IMR-90 (cell line): ENCODE data around the gene MGAT4A. TPM values are rescaled to one million over a fixed set of nuclear protein-coding genes. Genes with fewer than 3 reads are reported as not detected.

Source experiments
- ATAC-seq: fragments of 200-7000 bp; cut with Tn5 transposase; 2 replicates; pipeline ENCODE4 v1.9.1; 2020; ENCODE audit warnings: low read depth, mild to moderate bottlenecking, moderate library complexity
- BruUV-seq: library from RNA; stranded (reverse); fragments of 400-500 nt; replicated peaks from 2 replicates; lab custom pipeline; 2021; lab: Mats Ljungman, UMichigan
- CTCF ChIA-PET: fragments of 300-600 bp; formaldehyde crosslinking; extraction: SDS; loops from one replicate; lab custom pipeline; 2021; ENCODE audit warnings: antibody characterized with exemption; lab: Yijun Ruan, JAX
- POLR2A ChIA-PET: fragments of 300-600 bp; sonication (Branson Sonifier 250); formaldehyde crosslinking; loops from one replicate; lab custom pipeline; 2022; ENCODE audit warnings: antibody characterized with exemption; ENCODE audit not compliant: unreplicated experiment; lab: Charles Lee
- DNase-seq: peaks from one replicate; pipeline ENCODE4 v3.0.0; 2013
- H2AFZ ChIP-seq: replicated peaks from 2 replicates; pipeline ENCODE3; 2013; ENCODE audit warnings: low read length, mild to moderate bottlenecking; ENCODE audit not compliant: poor library complexity
- H2AK5ac ChIP-seq: 2 replicates; pipeline ENCODE4 v1.6.1; 2013; ENCODE audit warnings: low read depth, low read length, inconsistent platforms
- H2AK9ac ChIP-seq: replicated peaks from 2 replicates; pipeline ENCODE3; 2013; ENCODE audit warnings: mild to moderate bottlenecking, low read depth, low read length, moderate library complexity; ENCODE audit not compliant: poor library complexity
- H2BK120ac ChIP-seq: 2 replicates; pipeline ENCODE4 v1.6.1; 2013; ENCODE audit warnings: low read depth, low read length, inconsistent platforms
- H2BK15ac ChIP-seq: 3 replicates; pipeline ENCODE4 v1.6.1; 2013; ENCODE audit warnings: low read depth, low read length, inconsistent platforms
- H2BK20ac ChIP-seq: 2 replicates; pipeline ENCODE4 v1.6.1; 2013; ENCODE audit warnings: low read depth, mild to moderate bottlenecking, inconsistent platforms, low read length, moderate library complexity
- H2BK5ac ChIP-seq: 2 replicates; pipeline ENCODE4 v1.6.1; 2013; ENCODE audit warnings: mild to moderate bottlenecking, low read depth, low read length, inconsistent platforms; ENCODE audit not compliant: poor library complexity, severe bottlenecking
- H3K14ac ChIP-seq: replicated peaks from 2 replicates; pipeline ENCODE4 v1.6.1; 2013; ENCODE audit warnings: low read depth, low read length, inconsistent platforms
- H3K18ac ChIP-seq: 2 replicates; pipeline ENCODE4 v1.6.1; 2013; ENCODE audit warnings: low read depth, low read length, control low read depth
- H3K23ac ChIP-seq: 2 replicates; pipeline ENCODE4 v1.6.1; 2013; ENCODE audit warnings: low read depth, low read length, inconsistent platforms
- H3K27ac ChIP-seq: 2 replicates; pipeline ENCODE4 v1.5.1; 2013; ENCODE audit warnings: mild to moderate bottlenecking, control low read depth, low read length; ENCODE audit not compliant: insufficient read depth
- H3K27me3 ChIP-seq: 2 replicates; pipeline ENCODE4 v1.6.1; 2013; ENCODE audit warnings: low read length; ENCODE audit not compliant: control insufficient read depth, insufficient read depth
- H3K36me3 ChIP-seq: 2 replicates; pipeline ENCODE4 v1.6.1; 2013; ENCODE audit warnings: low read length, mixed read lengths; ENCODE audit not compliant: control insufficient read depth, insufficient read depth
- H3K4ac ChIP-seq: 2 replicates; pipeline ENCODE4 v1.6.1; 2013; ENCODE audit warnings: low read depth, low read length, inconsistent platforms
- H3K4me1 ChIP-seq: 2 replicates; pipeline ENCODE4 v1.6.1; 2013; ENCODE audit warnings: low read length, mixed read lengths; ENCODE audit not compliant: control insufficient read depth, insufficient read depth
- H3K4me2 ChIP-seq: 2 replicates; pipeline ENCODE4 v1.6.1; 2013; ENCODE audit warnings: low read depth, mild to moderate bottlenecking, control low read depth, low read length, moderate library complexity
- H3K4me3 ChIP-seq: 2 replicates; pipeline ENCODE4 v1.5.1; 2013; ENCODE audit warnings: low read depth, mild to moderate bottlenecking, control low read depth, low read length, moderate library complexity; ENCODE audit not compliant: insufficient read depth
- H3K56ac ChIP-seq: 2 replicates; pipeline ENCODE4 v1.6.1; 2013; ENCODE audit warnings: low read length, inconsistent platforms; ENCODE audit not compliant: insufficient read depth; ENCODE audit errors: extremely low read depth
- H3K79me1 ChIP-seq, 2 experiments: 2 replicates each; pipeline ENCODE4 v1.6.1; 2013; ENCODE audit warnings: low read length in 2 of 2, inconsistent platforms in 1 of 2, low read depth in 1 of 2
- H3K9ac ChIP-seq: 2 replicates; pipeline ENCODE4 v1.6.1; 2013; ENCODE audit warnings: low read depth, low read length, control low read depth
- H3K9me1 ChIP-seq: 2 replicates; pipeline ENCODE4 v1.6.1; 2013; ENCODE audit warnings: low read length, inconsistent platforms; ENCODE audit not compliant: insufficient read depth
- H3K9me3 ChIP-seq: 2 replicates; pipeline ENCODE4 v1.6.1; 2013; ENCODE audit warnings: low read length; ENCODE audit not compliant: control insufficient read depth, insufficient read depth
- H4K20me1 ChIP-seq: 2 replicates; pipeline ENCODE4 v1.6.1; 2013; ENCODE audit warnings: low read length, inconsistent platforms; ENCODE audit not compliant: insufficient read depth
- H4K5ac ChIP-seq: 2 replicates; pipeline ENCODE4 v1.6.1; 2013; ENCODE audit warnings: mild to moderate bottlenecking, low read depth, low read length, control low read depth
- H4K8ac ChIP-seq, 2 experiments: 2 replicates each; pipeline ENCODE4 v1.6.1; 2013; ENCODE audit warnings: low read depth in 2 of 2, low read length in 2 of 2, control low read depth in 1 of 2, inconsistent platforms in 1 of 2
- H4K91ac ChIP-seq: 2 replicates; pipeline ENCODE4 v1.6.1; 2013; ENCODE audit warnings: low read depth, low read length, inconsistent platforms; ENCODE audit not compliant: insufficient read depth
- BHLHE40 ChIP-seq: fragments of 150-350 bp; IDR thresholded peaks from 2 replicates; pipeline ENCODE4 v1.6.1; 2016; ENCODE audit warnings: mild to moderate bottlenecking, low read depth, low read length
- FOS ChIP-seq: fragments of 150-350 bp; IDR thresholded peaks from 2 replicates; pipeline ENCODE4 v1.6.1; 2016; ENCODE audit warnings: low read depth, low read length
- MAZ ChIP-seq: IDR thresholded peaks from 2 replicates; pipeline ENCODE4 v1.6.1; 2012; ENCODE audit warnings: low read depth, mild to moderate bottlenecking, low read length, improper control_type of control experiment, moderate library complexity, borderline replicate concordance
- MXI1 ChIP-seq: IDR thresholded peaks from 2 replicates; pipeline ENCODE4 v1.6.1; 2012; ENCODE audit warnings: low read depth, mild to moderate bottlenecking, low read length, moderate library complexity, borderline replicate concordance
- POLR2A ChIP-seq: IDR thresholded peaks from 2 replicates; pipeline ENCODE4 v1.6.1; 2012; ENCODE audit warnings: mild to moderate bottlenecking, low read depth, low read length
- RAD21 ChIP-seq: IDR thresholded peaks from 2 replicates; pipeline ENCODE4 v1.6.1; 2012; ENCODE audit warnings: low read length, improper control_type of control experiment
- RFX5 ChIP-seq: IDR thresholded peaks from 2 replicates; pipeline ENCODE4 v1.8.0; 2012; ENCODE audit warnings: low read depth, mild to moderate bottlenecking, low read length, moderate library complexity
- SMC3 ChIP-seq: fragments of 150-350 bp; IDR thresholded peaks from 2 replicates; pipeline ENCODE4 v1.6.1; 2016; ENCODE audit warnings: low read depth, mild to moderate bottlenecking, antibody characterized with exemption, low read length, moderate library complexity
- WGBS, 2 experiments: methylation state at CpG; one replicate each; pipeline versions ENCODE4 v1.1.5 to v1.1.7; 2013; ENCODE audit warnings: missing lambda C conversion rate in 2 of 2; ENCODE audit not compliant: insufficient read length in 1 of 2; ENCODE audit errors: extremely low coverage in 2 of 2; 5-methylcytosine and 5-hydroxymethylcytosine counted together
- dilution Hi-C: fragments of 300-500 bp; cut with HindIII; formaldehyde crosslinking; loops from one replicate; pipeline ENCODE4 v1.14.3; 2018; ENCODE audit warnings: low sequenced_read_pairs; ENCODE audit not compliant: unreplicated experiment
- in situ Hi-C: fragments of 300-500 bp; cut with MboI; formaldehyde crosslinking; loops from 3 replicates; pipeline ENCODE4 v1.14.3; 2019; ENCODE audit warnings: low sequenced_read_pairs, inconsistent platforms, mixed read lengths
- intact Hi-C: fragments of 100-400 bp; cut with micrococcal nuclease; formaldehyde crosslinking; loops from 2 replicates; pipeline ENCODE4 v1.10.0; 2022
- polyA plus RNA-seq, 3 experiments: library from polyadenylated mRNA; depleted of rRNA; stranded (reverse); fragments of >200 nt; gene quantifications; 2 replicates each; pipeline ENCODE4 v1.2.3, GENCODE V29; 2012; ENCODE audit warnings: low replicate concordance in 1 of 3
- total RNA-seq: library from RNA; depleted of rRNA; stranded (reverse); fragments of >200 nt; gene quantifications from 2 replicates; pipeline ENCODE4 v1.2.3, GENCODE V29; 2012
- TF ChIP-seq, protein P1 (sequence below): fragments of 150-350 bp; IDR thresholded peaks from 2 replicates; pipeline ENCODE4 v1.6.1; 2017; ENCODE audit warnings: mild to moderate bottlenecking, antibody characterized with exemption, low read length, low read depth
- TF ChIP-seq, protein P2 (sequence below): conservative IDR thresholded peaks from 2 replicates; pipeline ENCODE4 v1.5.1; 2012; ENCODE audit warnings: mild to moderate bottlenecking, low read depth, low read length, improper control_type of control experiment

Gene MGAT4A
- total and polyA plus RNA-seq, 2 of the 4 experiments (the other 2 are of a cell fraction) = under 0.01 TPM; not detected in 1

DNA sequence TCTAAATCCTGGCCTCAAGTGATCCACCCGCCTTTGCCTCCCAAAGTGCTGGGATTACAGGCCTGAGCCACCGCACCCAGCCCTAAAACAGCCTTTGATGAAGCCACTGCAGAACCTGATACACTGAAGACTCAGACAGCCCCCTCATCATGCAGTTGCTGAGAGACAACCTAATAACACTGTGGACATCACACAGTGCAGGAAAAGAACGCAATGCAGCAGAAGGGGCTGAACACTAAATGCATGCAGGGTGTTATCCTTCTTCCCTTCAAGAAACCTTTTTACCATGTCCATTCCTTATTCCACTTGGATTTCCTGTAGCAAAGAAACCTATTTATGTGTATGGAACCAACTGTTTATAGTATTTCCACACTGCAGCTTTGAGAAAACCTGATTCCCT lies 35.7 kb downstream of the MGAT4A start:
- in situ Hi-C loops = no loop called here
- Histone ChIP-seq H4K91ac (no peak overlapping the region), H4K8ac (no peak overlapping the region), H3K18ac (no peak overlapping the region), H2AFZ (no peak overlapping the region), H2AK9ac (no peak overlapping the region), H4K20me1 (no peaks in the 10 kb centered on the region), H3K27ac (no peak overlapping the region), H2AK5ac (no peak overlapping the region), H3K4me1 (no peaks in the 10 kb centered on the region), H4K5ac (no peak overlapping the region), H2BK15ac (no peak overlapping the region), H3K9me1 (no peaks in the 10 kb centered on the region), H2BK5ac (no peak overlapping the region), H3K36me3 (no peaks in the 10 kb centered on the region), H3K4me3 (no peak overlapping the region), H3K14ac (no peak overlapping the region), H3K23ac (no peak overlapping the region), H3K4ac (no peak overlapping the region), H3K79me1 (no peaks in the 10 kb centered on the region), H3K9me3 (no peaks in the 10 kb centered on the region), H3K56ac (no peak overlapping the region), H3K9ac (no peak overlapping the region), H2BK20ac (no peak overlapping the region), H3K4me2 (no peak overlapping the region), H2BK120ac (no peak overlapping the region), H3K27me3 (no peaks in the 10 kb centered on the region; the same call in 1 of the 2 replicates)
- DNase-seq = no peak
- ChIA-PET CTCF (no interaction called here), POLR2A (no interaction called here)
- intact Hi-C loops = no loop called here
- dilution Hi-C loops = no loop called here
- BruUV-seq = no TSS peak
- TF ChIP-seq RFX5 (no peak), SMC3 (no peak), MAZ (no peak), FOS (no peak), POLR2A (no peak), BHLHE40 (no peak), RAD21 (no peak), MXI1 (no peak)
- TF ChIP-seq, protein P1, sequence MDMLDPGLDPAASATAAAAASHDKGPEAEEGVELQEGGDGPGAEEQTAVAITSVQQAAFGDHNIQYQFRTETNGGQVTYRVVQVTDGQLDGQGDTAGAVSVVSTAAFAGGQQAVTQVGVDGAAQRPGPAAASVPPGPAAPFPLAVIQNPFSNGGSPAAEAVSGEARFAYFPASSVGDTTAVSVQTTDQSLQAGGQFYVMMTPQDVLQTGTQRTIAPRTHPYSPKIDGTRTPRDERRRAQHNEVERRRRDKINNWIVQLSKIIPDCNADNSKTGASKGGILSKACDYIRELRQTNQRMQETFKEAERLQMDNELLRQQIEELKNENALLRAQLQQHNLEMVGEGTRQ = no peak
- TF ChIP-seq, protein P2, sequence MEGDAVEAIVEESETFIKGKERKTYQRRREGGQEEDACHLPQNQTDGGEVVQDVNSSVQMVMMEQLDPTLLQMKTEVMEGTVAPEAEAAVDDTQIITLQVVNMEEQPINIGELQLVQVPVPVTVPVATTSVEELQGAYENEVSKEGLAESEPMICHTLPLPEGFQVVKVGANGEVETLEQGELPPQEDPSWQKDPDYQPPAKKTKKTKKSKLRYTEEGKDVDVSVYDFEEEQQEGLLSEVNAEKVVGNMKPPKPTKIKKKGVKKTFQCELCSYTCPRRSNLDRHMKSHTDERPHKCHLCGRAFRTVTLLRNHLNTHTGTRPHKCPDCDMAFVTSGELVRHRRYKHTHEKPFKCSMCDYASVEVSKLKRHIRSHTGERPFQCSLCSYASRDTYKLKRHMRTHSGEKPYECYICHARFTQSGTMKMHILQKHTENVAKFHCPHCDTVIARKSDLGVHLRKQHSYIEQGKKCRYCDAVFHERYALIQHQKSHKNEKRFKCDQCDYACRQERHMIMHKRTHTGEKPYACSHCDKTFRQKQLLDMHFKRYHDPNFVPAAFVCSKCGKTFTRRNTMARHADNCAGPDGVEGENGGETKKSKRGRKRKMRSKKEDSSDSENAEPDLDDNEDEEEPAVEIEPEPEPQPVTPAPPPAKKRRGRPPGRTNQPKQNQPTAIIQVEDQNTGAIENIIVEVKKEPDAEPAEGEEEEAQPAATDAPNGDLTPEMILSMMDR = no peak
- no peak for ATAC-seq
- 90% methylated on average over 2 of the region's 3 CpGs; no CpG with 5 or more reads in 1 of the 2 experiments for WGBS, 2 experiments
